NB4 (cell line): ENCODE measurements around the gene PCGF5.

ENCODE experiments used
- CTCF ChIP-seq: IDR thresholded peaks from one replicate; pipeline ENCODE4 v1.5.1; 2012; ENCODE audit warnings: low read depth, low read length
- POLR2A ChIP-seq: IDR thresholded peaks from 2 replicates; pipeline ENCODE4 v1.6.1; 2011; ENCODE audit warnings: mild to moderate bottlenecking; ENCODE audit not compliant: insufficient read length; ENCODE audit errors: extremely low read depth

DNA sequence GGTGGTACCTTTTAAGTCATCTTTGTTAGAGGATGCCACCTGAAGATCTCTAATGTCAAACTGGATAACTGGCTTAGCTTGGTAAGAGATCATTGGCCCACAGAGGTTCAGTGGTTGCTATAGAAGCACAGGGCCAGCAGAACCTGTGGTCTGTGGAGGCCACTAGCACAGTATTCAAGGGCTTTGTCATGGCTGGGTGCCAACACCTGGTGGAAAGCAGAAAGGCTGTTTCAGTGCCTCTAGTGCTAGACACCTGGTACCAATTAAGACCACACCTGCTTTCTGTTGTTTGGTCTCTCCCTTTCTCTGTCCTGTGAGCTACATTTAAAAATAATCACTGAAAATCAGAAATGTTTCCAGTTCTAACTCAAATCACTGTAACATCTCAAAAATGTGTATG is 10.0 kb upstream of the PCGF5 start:
- TF ChIP-seq CTCF (no peak), POLR2A (no peak)
